Measurements from ENCODE around the gene C11orf24. TPM values are rescaled to one million over a fixed set of nuclear protein-coding genes. Genes with fewer than 3 reads are reported as not detected.

The C11orf24 gene
- total and polyA plus RNA-seq, 10 of the 15 experiments (the other 5 are each of a cell fraction or from before 2014, with no cell fraction given): 4.3 to 104 (median 41.4) TPM

DNA sequence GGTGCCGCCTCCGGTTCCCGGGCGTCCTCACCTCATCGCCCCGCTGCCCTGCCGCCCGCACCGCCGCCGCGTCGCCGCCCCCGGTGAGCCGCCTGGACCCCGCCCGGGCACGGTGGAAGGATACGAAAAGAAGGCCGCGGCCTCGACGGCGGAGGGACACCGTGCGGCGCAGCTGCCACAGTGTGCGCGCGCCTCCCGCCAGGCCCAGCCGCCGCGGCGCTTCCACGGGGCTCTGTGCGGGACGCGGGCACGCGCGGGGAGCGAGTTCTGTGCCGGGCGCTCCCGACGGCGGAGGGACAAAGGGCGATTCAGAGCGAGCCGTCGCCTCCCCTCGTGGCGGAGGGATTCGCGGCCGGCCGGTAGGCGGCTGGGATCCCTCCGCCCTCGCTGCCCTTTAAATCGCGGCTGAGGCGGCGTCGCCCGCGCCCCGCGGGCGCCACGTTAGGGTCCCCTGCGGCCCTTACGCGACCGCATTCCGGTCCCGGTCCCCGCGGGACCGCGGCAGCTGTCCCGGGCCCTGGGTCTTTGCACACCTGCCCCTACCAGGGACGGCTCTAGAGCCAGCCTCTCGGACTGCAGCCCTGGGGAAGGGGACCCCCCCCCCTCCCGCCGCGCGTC lies 58.1 kb downstream of the C11orf24 start (continued):
- TF ChIP-seq ZNF622 (IDR thresholded peaks at IDR 0.05) (no peak), CBX5 (IDR thresholded peaks at IDR 0.05; ENCODE audit: low read depth) (no peak), NRF1 (conservative IDR thresholded peaks at IDR 0.05; ENCODE audit: low read depth, low read length) (no peak), BCL3 (IDR thresholded peaks at IDR 0.05; ENCODE audit: borderline replicate concordance, insufficient read depth, low read depth, low read length, poor library complexity, severe bottlenecking) (no peak), PBX3 (IDR thresholded peaks at IDR 0.05; ENCODE audit: insufficient replicate concordance, low read depth, low read length) (peak; percentile 86), TCF7 (IDR thresholded peaks at IDR 0.05; ENCODE audit: borderline replicate concordance) (no peak), NR2F1 (conservative IDR thresholded peaks at IDR 0.05) (peak; percentile 88), HDGF (IDR thresholded peaks at IDR 0.05) (no peak), BMI1 (IDR thresholded peaks at IDR 0.05; ENCODE audit: borderline replicate concordance) (no peak), TARDBP (IDR thresholded peaks at IDR 0.05; ENCODE audit: borderline replicate concordance) (peak; percentile 93), SREBF2 (IDR thresholded peaks at IDR 0.05; ENCODE audit: low read length) (no peak), SMAD1 (IDR thresholded peaks at IDR 0.05; ENCODE audit: low read depth, partially characterized antibody) (no peak), STAT1 (conservative IDR thresholded peaks at IDR 0.05) (peak; percentile 89; the same call in 1 of the 2 replicates), CTCF (IDR thresholded peaks at IDR 0.05 in 2 of 3, conservative IDR thresholded peaks at IDR 0.05 in 1 of 3; ENCODE audit: control insufficient read depth in 2 of 3, extremely low read depth in 1 of 3, insufficient read depth in 1 of 3, low read depth in 3 of 3, low read length in 3 of 3) (no peak), HSF1 (IDR thresholded peaks at IDR 0.05; ENCODE audit: low read depth, low read length) (0 out of 2 replicates have a peak, but pooled peaks have one; percentile 44), POLR2AphosphoS5 (IDR thresholded peaks at IDR 0.05; ENCODE audit: low read length) (peak; percentile 86), ZSCAN29 (IDR thresholded peaks at IDR 0.05) (peak; percentile 61), TCF3 (IDR thresholded peaks at IDR 0.05; ENCODE audit: borderline replicate concordance, insufficient read depth, low read depth, low read length) (peak; percentile 84), MEF2B (IDR thresholded peaks at IDR 0.05; ENCODE audit: partially characterized antibody, poor library complexity, severe bottlenecking) (peak; percentile 98), CHD2 (IDR thresholded peaks at IDR 0.05; ENCODE audit: borderline replicate concordance, low read depth, low read length) (peak; percentile 97), TBL1XR1 (IDR thresholded peaks at IDR 0.05; ENCODE audit: low read depth, low read length) (no peak), EZH2 (IDR thresholded peaks at IDR 0.05; ENCODE audit: borderline replicate concordance, control insufficient read depth, low read depth, low read length) (no peak)
